SK-N-SH (cell line): Measurements from ENCODE around the gene FAM81A.

ENCODE experiments used
- CTCF ChIP-seq: fragments of 200-600 bp; sonication (generic); IDR thresholded peaks from 2 replicates; pipeline ENCODE4 v1.6.1; 2017; ENCODE audit warnings: antibody characterized with exemption, mild to moderate bottlenecking, moderate library complexity
- EP300 ChIP-seq, 2 experiments: IDR thresholded peaks; 2 replicates each; pipeline versions ENCODE4 v1.4.0 to v1.6.1; 2012; ENCODE audit warnings: borderline replicate concordance in 1 of 2, low read depth in 1 of 2, low read length in 1 of 2
- EZH2phosphoT487 ChIP-seq: fragments of 200-600 bp; sonication (generic); IDR thresholded peaks from 2 replicates; pipeline ENCODE4 v1.6.1; 2017; ENCODE audit warnings: low read depth, mixed run types, mild to moderate bottlenecking, antibody characterized with exemption, moderate library complexity, borderline replicate concordance
- GABPA ChIP-seq: IDR thresholded peaks from 2 replicates; pipeline ENCODE4 v1.4.0; 2012; ENCODE audit warnings: low read depth, mild to moderate bottlenecking
- JUND ChIP-seq: IDR thresholded peaks from 2 replicates; pipeline ENCODE4 v1.4.0; 2012
- POLR2AphosphoS5 ChIP-seq: IDR thresholded peaks from 2 replicates; pipeline ENCODE4 v1.6.1; 2012; ENCODE audit warnings: low read depth, low read length
- RAD21 ChIP-seq: IDR thresholded peaks from 2 replicates; pipeline ENCODE4 v1.6.1; 2012; ENCODE audit warnings: mild to moderate bottlenecking, low read length
- REST ChIP-seq: IDR thresholded peaks from 2 replicates; pipeline ENCODE4 v1.6.1; 2012; ENCODE audit warnings: mild to moderate bottlenecking, low read depth, low read length, moderate library complexity
- TAF1 ChIP-seq: IDR thresholded peaks from 2 replicates; pipeline ENCODE4 v1.6.1; 2012; ENCODE audit warnings: low read depth, mild to moderate bottlenecking, low read length, moderate library complexity, borderline replicate concordance
- USF2 ChIP-seq: fragments of 150-350 bp; IDR thresholded peaks from 2 replicates; pipeline ENCODE4 v1.6.1; 2017; ENCODE audit warnings: antibody characterized with exemption, low read length, low read depth, borderline replicate concordance

DNA sequence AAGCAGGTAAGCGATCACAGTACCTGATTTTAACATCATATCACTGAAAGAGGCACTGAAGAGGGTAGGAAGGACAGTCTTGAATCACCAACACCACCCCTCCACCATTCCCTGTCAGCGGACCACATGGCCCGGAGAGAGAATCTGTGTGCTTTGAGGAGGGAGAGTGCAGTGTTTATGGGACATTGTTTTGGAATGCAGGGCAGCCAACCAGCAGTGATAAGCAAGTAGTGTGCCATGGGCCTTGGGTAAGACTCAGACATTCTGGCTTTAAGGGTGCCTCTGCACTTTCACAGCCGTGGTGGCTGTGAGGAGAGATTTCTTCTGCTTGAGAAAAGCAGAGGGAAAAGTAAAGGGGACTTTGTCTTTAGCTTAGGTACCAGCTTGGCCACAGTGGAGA lies 46.4 kb downstream of the FAM81A start:
- TF ChIP-seq CTCF, result no peak
- TF ChIP-seq TAF1, result no peak
- no peak for TF ChIP-seq REST
- no peak for TF ChIP-seq POLR2AphosphoS5
- TF ChIP-seq RAD21, result no peak
- no peak for TF ChIP-seq USF2
- TF ChIP-seq GABPA, result no peak
- no peak for TF ChIP-seq JUND
- no peak for TF ChIP-seq EZH2phosphoT487
- no peak for TF ChIP-seq EP300 (IDR thresholded peaks at IDR 0.05; ENCODE audit: borderline replicate concordance in 1 of 2, low read depth in 1 of 2, low read length in 1 of 2)
